ENCODE data around the gene TMEM200B. TPM values are rescaled to one million over a fixed set of nuclear protein-coding genes. Genes with fewer than 3 reads are reported as not detected.
"Not testable (repeated sequence)": the region's sequence is repeated elsewhere in the genome, so short reads cannot be mapped to it uniquely, and the experiment has no call there.

Gene TMEM200B
- total RNA-seq, 1 donor from 2014 or later = 2.3 TPM

DNA sequence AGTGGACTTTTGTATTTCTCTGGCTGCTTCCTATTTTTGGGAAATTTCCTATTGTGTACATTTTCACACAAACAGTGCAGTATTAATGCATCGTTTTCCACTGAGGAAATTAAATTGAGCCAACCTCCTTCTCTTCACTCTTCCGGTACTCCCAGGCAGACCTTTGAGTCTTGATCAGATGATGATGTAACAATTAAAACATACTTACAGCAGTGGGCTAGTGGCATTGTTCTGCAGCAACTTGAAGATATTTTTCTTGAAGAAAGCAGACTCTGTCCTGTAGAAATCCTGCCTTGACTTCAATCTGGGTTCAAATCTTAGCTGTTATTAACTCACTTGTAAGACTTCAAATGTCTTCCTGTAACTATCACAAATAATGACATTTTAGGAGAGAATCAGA lies 19.0 kb upstream of the TMEM200B start:
- ATAC-seq (ENCODE audit: poor library complexity) (no peak), DNase-seq (no peak)
- intact Hi-C loops (cut with DNase I) = no loop called here

DNA sequence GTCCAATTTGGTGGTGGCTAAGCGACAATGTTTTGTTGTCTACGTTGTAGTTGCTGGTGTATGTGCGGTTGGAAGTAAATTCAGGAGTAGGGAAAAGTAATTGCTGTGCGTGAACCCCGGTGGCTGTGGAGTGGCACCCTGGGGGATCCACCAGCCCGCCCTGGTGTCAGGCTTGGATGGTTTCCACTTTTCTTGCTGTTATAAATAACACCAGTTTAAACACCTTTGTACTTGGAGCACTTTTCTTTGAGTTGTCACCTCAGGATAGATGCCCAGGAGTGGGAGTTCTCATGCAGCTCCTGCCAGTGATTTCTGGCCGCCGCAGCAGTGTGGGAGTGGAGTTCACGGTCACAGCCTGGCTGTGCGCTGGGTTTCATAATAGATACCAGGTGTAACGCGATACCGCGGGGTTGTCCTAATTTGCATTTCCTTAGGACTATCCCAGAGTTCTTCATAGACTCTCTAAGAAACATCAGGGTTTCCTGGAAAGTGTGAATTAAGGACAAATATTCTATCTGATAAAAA lies 12.8 kb upstream of the TMEM200B start:
- no peak for DNase-seq
- intact Hi-C loops (cut with DNase I) = no loop called here
- peak; percentile 40 for ATAC-seq (ENCODE audit: poor library complexity)

- intact Hi-C loops (cut with DNase I) = no loop called here
- peak; percentile 16 for ATAC-seq (ENCODE audit: poor library complexity)
- DNase-seq = no peak
These were observed 11.0 kb upstream of the TMEM200B start for GRCh38 chr1:29134695-29135028.

- intact Hi-C loops (cut with DNase I) = no loop called here
- DNase-seq = peak; percentile 51
These were observed 10.4 kb upstream of the TMEM200B start for GRCh38 chr1:29133861-29134694.

GRCh38 chr1:29131056-29131455 lies 7.4 kb upstream of the TMEM200B start:
- ATAC-seq (ENCODE audit: poor library complexity); DNase-seq; intact Hi-C loops (cut with DNase I): not testable (repeated sequence)

More at GRCh38 chr1:29133861-29134694, 10.4 kb upstream of the TMEM200B start:
- peak; percentile 29 for ATAC-seq (ENCODE audit: poor library complexity)

DNA sequence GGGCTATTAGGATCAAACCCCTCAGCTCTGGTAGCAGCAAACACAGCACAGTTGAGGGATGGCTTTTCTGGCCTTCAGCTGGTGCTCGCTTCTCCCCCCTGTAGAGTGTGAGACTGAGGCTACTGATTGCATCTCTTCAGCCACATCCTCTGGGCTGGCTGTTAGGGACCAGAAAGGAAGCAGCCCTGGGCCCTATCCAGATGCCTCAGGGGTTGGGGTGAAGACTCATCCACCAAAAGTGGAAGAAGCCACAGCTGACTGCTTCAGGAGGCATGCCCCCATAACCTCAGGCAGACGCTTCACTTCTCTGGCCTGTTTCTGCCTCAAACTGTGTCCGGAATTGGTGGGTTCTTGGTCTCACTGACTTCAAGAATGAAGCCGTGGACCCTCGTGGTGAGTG lies 6.2 kb upstream of the TMEM200B start:
- no peak for DNase-seq
- intact Hi-C loops (cut with DNase I) = no loop called here
- ATAC-seq (ENCODE audit: poor library complexity) = no peak

DNA sequence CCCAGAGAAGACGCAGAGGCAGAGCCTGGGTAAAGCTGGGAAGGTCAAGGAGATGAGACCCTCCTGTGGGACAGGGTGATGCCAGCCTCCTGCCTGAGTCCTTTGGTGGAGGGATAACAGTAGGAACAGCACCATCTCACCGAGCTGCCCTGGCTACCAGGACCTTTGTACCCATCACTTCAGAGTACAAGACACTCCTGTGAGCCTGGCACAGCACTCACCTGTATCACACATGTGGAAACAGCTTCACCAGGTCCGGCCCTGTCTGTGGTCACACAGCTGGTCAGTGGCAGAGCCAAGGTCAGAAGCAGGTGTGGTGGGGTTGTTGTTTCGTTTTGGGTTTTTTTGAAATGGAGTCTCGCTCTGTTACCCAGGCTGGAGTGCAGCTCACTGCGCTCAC lies 5.0 kb upstream of the TMEM200B start:
- intact Hi-C loops (cut with DNase I) = no loop called here
- DNase-seq (no peak), ATAC-seq (ENCODE audit: poor library complexity) (no peak)

DNA sequence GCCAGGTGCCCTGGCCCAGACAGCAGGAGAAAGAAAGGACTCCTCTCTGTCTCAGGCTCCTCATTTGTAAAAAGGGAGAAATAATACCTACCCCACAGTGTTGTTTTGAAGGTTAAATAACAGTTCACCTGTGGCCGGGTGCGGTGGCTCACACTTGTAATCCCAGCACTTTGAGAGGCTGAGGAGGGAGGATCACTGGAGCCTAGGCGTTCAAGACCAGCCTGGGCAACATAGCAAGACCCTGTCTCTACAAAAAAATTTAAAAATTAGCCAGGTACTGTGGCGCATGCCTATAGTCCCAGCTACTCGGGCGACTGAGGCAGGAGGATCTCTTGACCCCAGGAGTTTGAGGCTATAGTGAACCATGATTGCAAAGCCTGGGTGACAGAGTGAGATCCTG lies 2.5 kb upstream of the TMEM200B start:
- intact Hi-C loops (cut with DNase I) = no loop called here
- ATAC-seq (ENCODE audit: poor library complexity) (no peak), DNase-seq (no peak)

GRCh38 chr1:29125788-29126187 lies 2.1 kb upstream of the TMEM200B start:
- intact Hi-C loops (cut with DNase I) = no loop called here
- DNase-seq = no peak
- no peak for ATAC-seq (ENCODE audit: poor library complexity)

GRCh38 chr1:29125237-29125641 lies 1.5 kb upstream of the TMEM200B start:
- ATAC-seq (ENCODE audit: poor library complexity) = no peak
- DNase-seq = no peak
- intact Hi-C loops (cut with DNase I) = no loop called here

- peak; percentile 79 for ATAC-seq (ENCODE audit: poor library complexity)
- intact Hi-C loops (cut with DNase I) = no loop called here
- peak; percentile 83 for DNase-seq
These were observed 898 bp upstream of the TMEM200B start for GRCh38 chr1:29124366-29125236.

- intact Hi-C loops (cut with DNase I) = no loop called here
- DNase-seq = peak; percentile 47
- peak; percentile 6 for ATAC-seq (ENCODE audit: poor library complexity)
These were observed 433 bp downstream of the TMEM200B start for GRCh38 chr1:29123053-29123886.

DNA sequence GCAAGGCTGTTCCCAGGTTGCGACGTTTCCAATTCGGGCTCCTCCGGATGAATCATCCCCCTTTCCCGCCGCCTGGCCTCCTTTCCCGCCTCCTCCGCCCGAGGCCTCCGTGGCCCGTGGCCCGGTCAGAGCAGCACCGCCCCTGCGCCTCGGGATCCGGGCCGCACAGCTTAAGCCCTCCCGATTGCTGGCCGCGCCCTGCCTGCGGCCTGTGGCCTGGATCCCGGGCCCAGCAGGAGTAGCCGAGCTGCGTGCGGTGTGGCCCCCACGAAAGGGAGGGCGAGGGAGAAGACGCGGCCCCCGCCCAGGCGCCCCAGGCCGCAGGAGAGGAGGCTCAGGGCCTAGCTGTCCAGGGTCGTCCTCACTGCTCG lies 1.0 kb downstream of the TMEM200B start:
- intact Hi-C loops (cut with DNase I) = no loop called here
- ATAC-seq (ENCODE audit: poor library complexity) = peak; percentile 64
- DNase-seq = peak; percentile 81

DNA sequence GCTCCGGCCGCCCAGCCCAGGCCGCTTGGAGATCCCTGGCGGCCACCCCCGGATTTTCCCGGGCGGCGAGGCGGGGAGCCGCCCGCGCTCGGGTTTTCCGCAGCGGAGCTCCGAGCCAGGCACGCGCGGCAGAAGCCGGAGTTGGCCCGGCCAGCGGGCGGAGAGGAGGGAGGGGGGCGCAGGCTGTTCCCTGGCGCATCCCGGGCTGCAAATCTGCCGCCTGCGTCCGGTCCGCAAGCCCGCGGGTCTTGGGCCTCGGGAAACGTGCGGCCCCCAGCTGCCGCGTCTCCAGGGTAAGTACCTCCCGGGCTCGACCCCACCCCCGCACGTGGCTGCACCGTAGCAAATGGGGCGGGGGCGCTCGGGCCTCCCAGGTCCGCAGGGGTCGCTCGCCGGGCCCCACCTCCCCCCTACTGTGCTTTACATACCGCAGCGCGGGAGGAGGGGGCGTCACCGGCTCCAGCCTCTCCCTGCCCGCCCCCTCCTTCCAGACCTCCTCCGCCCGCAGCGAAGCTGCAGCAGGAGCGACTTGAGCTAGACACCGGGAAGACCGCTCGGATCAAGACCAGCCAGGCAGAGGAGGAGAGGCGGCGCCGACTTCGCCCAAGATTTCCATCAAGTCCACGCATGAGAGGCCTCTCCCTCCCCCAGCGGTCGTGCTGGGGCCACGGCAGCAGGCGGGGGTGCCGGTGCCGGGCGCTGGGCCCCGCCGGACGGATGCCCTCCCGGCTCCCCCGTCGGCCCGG lies 1.6 kb downstream of the TMEM200B start:
- DNase-seq (peak; percentile 56), ATAC-seq (ENCODE audit: poor library complexity) (peak; percentile 5)

GRCh38 chr1:29121516-29121935 lies 2.2 kb downstream of the TMEM200B start:
- ATAC-seq (ENCODE audit: poor library complexity) (no peak), DNase-seq (no peak)
- intact Hi-C loops (cut with DNase I) = no loop called here

More for the DNA sequence above, 1.6 kb downstream of the TMEM200B start:
- intact Hi-C loops (cut with DNase I) = no loop called here

GRCh38 chr1:29120947-29121485 lies 2.7 kb downstream of the TMEM200B start:
- DNase-seq (peak; percentile 65), ATAC-seq (ENCODE audit: poor library complexity) (no peak)
- intact Hi-C loops (cut with DNase I) = no loop called here

DNA sequence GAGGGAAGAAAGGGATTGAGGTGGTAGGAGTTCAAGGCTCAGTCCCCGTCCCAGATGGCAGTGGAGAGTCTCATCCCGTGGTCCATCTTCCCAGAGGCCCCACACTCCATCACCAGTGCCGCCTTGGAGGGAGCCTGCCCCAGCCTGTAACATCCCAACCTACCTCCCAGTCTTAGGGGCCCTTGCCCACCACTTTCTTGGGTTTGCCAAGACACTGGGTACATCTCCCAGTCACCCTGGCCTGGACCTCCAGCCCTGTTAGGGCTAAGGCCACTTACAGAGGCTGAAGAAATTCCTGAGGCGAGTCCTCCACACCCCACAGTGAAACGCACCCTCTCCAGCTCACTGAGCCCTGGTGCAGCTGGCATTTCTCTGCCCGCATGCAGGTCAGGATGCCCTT lies 3.3 kb downstream of the TMEM200B start:
- intact Hi-C loops (cut with DNase I) = no loop called here
- no peak for ATAC-seq (ENCODE audit: poor library complexity)
- DNase-seq = no peak

All from Right ventricle myocardium superior (tissue), 1 donor.